CD14-positive monocyte (primary cell): Measurements from ENCODE around the gene APC2. TPM values are rescaled to one million over a fixed set of nuclear protein-coding genes. Genes with fewer than 3 reads are reported as not detected.

Experiments used
- DNase-seq, 3 donors: peaks; one replicate each; pipeline ENCODE4 v3.0.0-alpha.2; 2011 to 2022
- H2AFZ ChIP-seq: 2 replicates; pipeline ENCODE4 v1.6.0; 2012; ENCODE audit warnings: mild to moderate bottlenecking, low read depth, low read length, inconsistent platforms; ENCODE audit not compliant: insufficient read depth, poor library complexity, severe bottlenecking
- H3K27ac ChIP-seq, 2 donors: 1 replicate in 1 of 2; 2 replicates in 1 of 2; pipeline ENCODE4 v1.5.1; 2012 to 2013; ENCODE audit warnings: low read length in 2 of 2, control low read depth in 1 of 2, inconsistent platforms in 1 of 2, low read depth in 1 of 2, mild to moderate bottlenecking in 1 of 2
- H3K27me3 ChIP-seq, 2 donors: one replicate each; pipeline versions ENCODE4 v1.6.0 to v1.6.1; 2011 to 2013; ENCODE audit warnings: low read length in 2 of 2; ENCODE audit not compliant: control insufficient read depth in 2 of 2, insufficient read depth in 2 of 2
- H3K36me3 ChIP-seq, 2 donors: replicated peaks in 1 of 2; 1 replicate in 1 of 2; 2 replicates in 1 of 2; pipeline versions ENCODE4 v1.5.1 to v1.6.1; 2012 to 2013; ENCODE audit warnings: low read length in 2 of 2, control low read depth in 1 of 2, inconsistent platforms in 1 of 2, mild to moderate bottlenecking in 1 of 2; ENCODE audit not compliant: insufficient read depth in 2 of 2, control insufficient read depth in 1 of 2
- H3K4me1 ChIP-seq, 2 donors: 1 replicate in 1 of 2; 2 replicates in 1 of 2; pipeline versions ENCODE4 v1.5.1 to v1.6.1; 2012 to 2013; ENCODE audit warnings: low read length in 2 of 2, control low read depth in 1 of 2, inconsistent platforms in 1 of 2, mild to moderate bottlenecking in 1 of 2, moderate library complexity in 1 of 2; ENCODE audit not compliant: insufficient read depth in 2 of 2, control insufficient read depth in 1 of 2
- H3K4me2 ChIP-seq: replicated peaks from 2 replicates; pipeline ENCODE3; 2012; ENCODE audit warnings: low read length, moderate library complexity, mild to moderate bottlenecking; ENCODE audit not compliant: poor library complexity, severe bottlenecking; ENCODE audit errors: extremely low read depth
- H3K4me3 ChIP-seq, 3 experiments: fragments of 200-600 bp in 1 of 3; sonication (generic) in 1 of 3; replicated peaks in 1 of 3; 1 replicate in 2 of 3; 2 replicates in 1 of 3; pipeline ENCODE4 v1.5.1; 2011 to 2013; ENCODE audit warnings: low read length in 3 of 3, mild to moderate bottlenecking in 3 of 3, control low read depth in 2 of 3, low read depth in 2 of 3, inconsistent platforms in 1 of 3, moderate library complexity in 1 of 3
- H3K79me2 ChIP-seq: 2 replicates; pipeline ENCODE4 v1.6.0; 2012; ENCODE audit warnings: mild to moderate bottlenecking, control low read depth, inconsistent platforms, low read length, moderate library complexity; ENCODE audit not compliant: insufficient read depth
- H3K9ac ChIP-seq: 2 replicates; pipeline ENCODE4 v1.6.0; 2017; ENCODE audit warnings: low read length, mild to moderate bottlenecking; ENCODE audit not compliant: insufficient read depth, poor library complexity, severe bottlenecking
- H3K9me3 ChIP-seq, 2 donors: replicated peaks in 1 of 2; 1 replicate in 1 of 2; 2 replicates in 1 of 2; pipeline versions ENCODE4 v1.5.1 to v1.6.1; 2012 to 2013; ENCODE audit warnings: low read length in 2 of 2, control low read depth in 1 of 2; ENCODE audit not compliant: control insufficient read depth in 1 of 2, insufficient read depth in 1 of 2
- H4K20me1 ChIP-seq: 2 replicates; pipeline ENCODE4 v1.6.0; 2012; ENCODE audit warnings: mild to moderate bottlenecking, low read length, control low read depth, moderate library complexity; ENCODE audit not compliant: insufficient read depth
- H3K27ac Mint-ChIP-seq, 7 donors: one replicate each; pipeline ENCODE4 v1.8.0; 2020; ENCODE audit warnings: mild to moderate bottlenecking in 7 of 7, mixed read lengths in 7 of 7, moderate library complexity in 6 of 7, inconsistent platforms in 2 of 7
- H3K27me3 Mint-ChIP-seq, 3 donors: one replicate each; pipeline ENCODE4 v1.8.0; 2021 to 2022; ENCODE audit warnings: low read depth in 3 of 3, mild to moderate bottlenecking in 3 of 3, mixed read lengths in 3 of 3, moderate library complexity in 3 of 3, inconsistent platforms in 1 of 3
- H3K36me3 Mint-ChIP-seq, 2 donors: one replicate each; pipeline ENCODE4 v1.8.0; 2020; ENCODE audit warnings: mixed read lengths in 2 of 2, inconsistent platforms in 1 of 2, mild to moderate bottlenecking in 1 of 2
- H3K4me1 Mint-ChIP-seq: one replicate; pipeline ENCODE4 v1.8.0; 2020; ENCODE audit warnings: mild to moderate bottlenecking, mixed read lengths
- H3K4me3 Mint-ChIP-seq, 2 donors: one replicate each; pipeline ENCODE4 v1.8.0; 2020; ENCODE audit warnings: mild to moderate bottlenecking in 2 of 2, mixed read lengths in 2 of 2, moderate library complexity in 1 of 2
- H3K9me3 Mint-ChIP-seq, 7 donors: one replicate each; pipeline ENCODE4 v1.8.0; 2020 to 2022; ENCODE audit warnings: mixed read lengths in 7 of 7, mild to moderate bottlenecking in 6 of 7, moderate library complexity in 6 of 7, inconsistent platforms in 2 of 7
- WGBS: methylation state at CpG from one replicate; pipeline ENCODE4 v1.1.5; 2013; ENCODE audit warnings: missing lambda C conversion rate; ENCODE audit not compliant: insufficient coverage; 5-methylcytosine and 5-hydroxymethylcytosine counted together
- intact Hi-C, 2 donors: fragments of 100-400 bp; cut with micrococcal nuclease; formaldehyde crosslinking; loops; one replicate each; pipeline versions ENCODE4 v1.15.0 to v1.15.1; 2023
- polyA plus RNA-seq, 3 donors: library from polyadenylated mRNA; depleted of rRNA in 1 of 3; unstranded in 2 of 3; stranded (reverse) in 1 of 3; fragments of 300-500 nt in 2 of 3; fragments of >200 nt in 1 of 3; fragmentation: Illumina TruSeq in 2 of 3; gene quantifications; 1 replicate in 2 of 3; 2 replicates in 1 of 3; pipeline ENCODE4 v1.2.3, GENCODE V29; 2012 to 2021
- TF ChIP-seq, protein P1 (sequence below): fragments of 200-600 bp; IDR thresholded peaks from one replicate; pipeline ENCODE4 v1.8.0; 2022; ENCODE audit warnings: antibody characterized with exemption, mild to moderate bottlenecking

Gene APC2
- polyA plus RNA-seq, 3 donors, result 0.04 TPM; not detected in 2

DNA sequence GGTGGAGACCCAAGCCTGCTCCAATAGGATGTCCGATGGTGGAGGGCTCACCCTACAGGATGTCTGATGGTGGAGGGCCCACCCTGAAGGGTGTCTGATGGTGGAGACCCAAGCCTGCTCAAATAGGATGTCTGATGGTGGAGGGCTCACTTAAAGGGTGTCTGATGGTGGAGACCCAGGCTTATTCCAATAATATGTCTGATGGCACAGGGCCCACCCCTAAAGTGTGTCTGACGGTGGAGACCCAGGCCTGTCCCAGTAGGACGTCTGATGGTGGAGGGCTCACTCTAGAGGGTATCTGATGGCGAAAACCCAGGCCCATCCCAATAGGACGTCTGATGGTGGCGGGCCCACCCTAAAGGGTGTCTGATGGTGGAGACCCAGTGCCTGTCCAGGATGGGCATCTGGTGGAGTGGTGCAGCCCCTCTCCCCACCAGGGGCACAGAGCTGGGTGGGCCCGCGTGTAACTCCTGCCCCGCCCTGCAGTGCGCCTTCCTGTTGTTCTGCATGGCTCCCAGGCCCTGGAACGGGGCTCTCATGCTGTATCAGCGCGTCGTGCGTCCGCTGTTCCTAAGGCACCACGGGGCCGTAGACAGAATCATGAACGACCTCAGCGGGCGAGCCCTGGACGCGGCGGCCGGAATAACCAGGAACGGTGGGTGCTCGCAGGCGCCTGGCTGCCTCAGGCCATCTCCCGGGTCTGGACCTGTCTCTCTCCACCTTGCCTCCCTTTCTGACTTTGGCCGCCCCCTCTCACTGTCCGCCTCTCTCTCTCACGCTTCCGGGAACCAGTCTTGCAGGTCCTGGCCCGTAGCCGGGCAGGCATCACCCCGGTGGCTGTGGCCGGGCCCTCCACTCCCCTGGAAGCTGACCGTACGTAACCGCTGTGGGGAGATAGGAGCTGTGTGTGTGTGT lies 46.1 kb downstream of the APC2 start:
- intact Hi-C loops, result no loop called here
- no peak overlapping the region for H2AFZ ChIP-seq
- H3K4me1 ChIP-seq, result peaks cover 7 to 9% of the 10 kb centered on the region in 2 donors
- no peaks in the 10 kb centered on the region for H3K9me3 ChIP-seq
- no peaks in the 10 kb centered on the region for H3K79me2 ChIP-seq
- H3K4me3 Mint-ChIP-seq, result no peak overlapping the region
- TF ChIP-seq, protein P1, sequence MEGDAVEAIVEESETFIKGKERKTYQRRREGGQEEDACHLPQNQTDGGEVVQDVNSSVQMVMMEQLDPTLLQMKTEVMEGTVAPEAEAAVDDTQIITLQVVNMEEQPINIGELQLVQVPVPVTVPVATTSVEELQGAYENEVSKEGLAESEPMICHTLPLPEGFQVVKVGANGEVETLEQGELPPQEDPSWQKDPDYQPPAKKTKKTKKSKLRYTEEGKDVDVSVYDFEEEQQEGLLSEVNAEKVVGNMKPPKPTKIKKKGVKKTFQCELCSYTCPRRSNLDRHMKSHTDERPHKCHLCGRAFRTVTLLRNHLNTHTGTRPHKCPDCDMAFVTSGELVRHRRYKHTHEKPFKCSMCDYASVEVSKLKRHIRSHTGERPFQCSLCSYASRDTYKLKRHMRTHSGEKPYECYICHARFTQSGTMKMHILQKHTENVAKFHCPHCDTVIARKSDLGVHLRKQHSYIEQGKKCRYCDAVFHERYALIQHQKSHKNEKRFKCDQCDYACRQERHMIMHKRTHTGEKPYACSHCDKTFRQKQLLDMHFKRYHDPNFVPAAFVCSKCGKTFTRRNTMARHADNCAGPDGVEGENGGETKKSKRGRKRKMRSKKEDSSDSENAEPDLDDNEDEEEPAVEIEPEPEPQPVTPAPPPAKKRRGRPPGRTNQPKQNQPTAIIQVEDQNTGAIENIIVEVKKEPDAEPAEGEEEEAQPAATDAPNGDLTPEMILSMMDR, result no peak
- H3K27me3 ChIP-seq, result peaks cover 0 to 21% of the 10 kb centered on the region in 2 donors
- H3K27me3 Mint-ChIP-seq, result peaks cover 14 to 32% (median 30%) of the 10 kb centered on the region in 3 donors
- H3K4me1 Mint-ChIP-seq, result peaks cover 6% of the 10 kb centered on the region
- no peak overlapping the region for H3K27ac ChIP-seq
- H4K20me1 ChIP-seq, result no peaks in the 10 kb centered on the region
- no peak overlapping the region for H3K27ac Mint-ChIP-seq
- H3K9ac ChIP-seq, result no peak overlapping the region
- WGBS, result 86% methylated on average over 26 of the region's 40 CpGs
- DNase-seq, result no peak
- no peak overlapping the region for H3K4me3 ChIP-seq
- no peaks in the 10 kb centered on the region for H3K36me3 ChIP-seq
- H3K36me3 Mint-ChIP-seq, result no peaks in the 10 kb centered on the region
- H3K4me2 ChIP-seq, result no peak overlapping the region
- H3K9me3 Mint-ChIP-seq, result peaks cover 0 to 8% (median 3%) of the 10 kb centered on the region in 7 donors

DNA sequence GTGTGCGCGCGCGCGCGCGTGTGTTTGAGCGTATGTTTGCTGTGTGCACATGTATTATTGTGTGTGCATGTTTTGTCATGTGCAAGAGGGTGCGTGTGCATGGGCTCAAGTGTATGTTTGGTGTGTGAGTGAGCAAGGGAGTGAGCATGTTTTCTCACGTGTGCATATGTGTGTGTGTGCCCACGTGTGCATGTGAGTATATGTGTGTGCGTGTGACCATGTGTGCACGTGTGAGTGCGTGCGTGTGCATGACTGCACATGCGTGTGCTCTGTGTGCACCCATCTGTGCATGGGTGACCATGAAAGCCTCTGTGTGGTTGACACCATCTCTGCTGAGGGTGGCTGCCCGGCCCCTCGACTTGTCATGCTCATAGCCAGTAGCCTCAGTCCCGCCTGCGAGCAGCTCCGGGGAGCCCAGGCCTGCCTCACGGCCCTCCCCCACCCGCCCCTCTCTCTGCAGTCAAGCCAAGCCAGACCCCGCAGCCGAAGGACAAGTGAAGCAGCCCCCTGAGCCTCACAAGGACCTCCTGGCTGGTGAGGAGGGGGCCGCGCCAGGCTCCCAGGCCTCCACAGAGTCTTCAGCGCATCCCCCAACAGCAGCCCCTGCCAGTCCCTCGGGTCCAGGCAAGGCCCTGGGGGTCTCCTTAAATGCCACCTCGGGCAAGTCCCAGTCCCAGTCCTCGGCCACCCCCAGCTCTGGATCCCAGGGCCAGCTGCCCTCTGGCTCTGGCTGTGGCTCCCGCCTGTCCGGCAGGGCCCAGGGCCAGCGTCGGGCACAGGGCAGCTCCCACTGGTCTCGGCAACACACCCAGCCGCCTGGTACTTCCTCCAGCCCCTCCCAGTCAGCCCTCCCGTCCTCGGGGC lies 47.0 kb downstream of the APC2 start:
- H3K9me3 Mint-ChIP-seq, result peaks cover 0 to 7% (median 2%) of the 10 kb centered on the region in 7 donors
- Histone ChIP-seq H3K4me2 (no peak overlapping the region), H4K20me1 (no peaks in the 10 kb centered on the region), H3K79me2 (no peaks in the 10 kb centered on the region), H2AFZ (no peak overlapping the region), H3K4me1 (no peaks in the 10 kb centered on the region), H3K4me3 (no peak overlapping the region), H3K36me3 (no peaks in the 10 kb centered on the region), H3K9me3 (no peaks in the 10 kb centered on the region), H3K27ac (no peak overlapping the region), H3K9ac (no peak overlapping the region), H3K27me3 (peaks cover 0 to 15% of the 10 kb centered on the region in 2 donors)
- WGBS, result 83% methylated on average over 36 of the region's 39 CpGs
- no peaks in the 10 kb centered on the region for H3K36me3 Mint-ChIP-seq
- no peak overlapping the region for H3K4me3 Mint-ChIP-seq
- intact Hi-C loops, result no loop called here
- peak overlapping the region in 1 of 7 donors; percentile 56 for H3K27ac Mint-ChIP-seq
- TF ChIP-seq, protein P1, result no peak
- DNase-seq, result no peak
- peaks cover 2% of the 10 kb centered on the region for H3K4me1 Mint-ChIP-seq
- peaks cover 13 to 31% (median 27%) of the 10 kb centered on the region in 3 donors for H3K27me3 Mint-ChIP-seq
